Measurements from ENCODE around the gene CAMK2A.

The CAMK2A gene

DNA sequence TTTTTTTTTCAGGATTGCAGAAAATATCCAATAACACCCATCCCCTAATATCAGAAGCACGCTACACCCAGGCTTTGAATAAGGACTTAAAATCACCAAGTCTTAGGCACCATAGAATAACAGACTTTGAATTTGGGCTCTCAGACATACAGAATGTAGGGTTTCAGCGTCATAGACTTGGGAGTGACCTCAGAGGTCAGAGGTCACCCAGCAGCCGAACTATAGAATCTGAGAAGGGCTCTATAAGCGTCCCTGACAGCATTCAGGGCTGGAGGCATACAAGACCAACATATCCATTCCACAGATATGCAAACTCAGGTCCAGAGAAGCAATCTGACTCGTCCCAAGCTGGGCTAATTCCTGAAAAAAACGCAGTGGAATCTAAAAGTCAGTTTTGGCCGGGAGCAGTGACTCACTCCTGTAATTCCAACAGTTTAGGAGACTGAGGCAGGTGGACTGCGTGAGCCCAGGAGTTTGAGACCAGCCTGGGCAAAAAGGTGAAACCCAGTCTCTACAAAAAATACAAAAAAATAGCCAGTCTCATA is 65.0 kb downstream of the CAMK2A start:
- H3K9me3 ChIP-seq = no peaks in the 10 kb centered on the region
- H3K4me1 ChIP-seq = peaks cover 6% of the 10 kb centered on the region
- H3K36me3 ChIP-seq = no peaks in the 10 kb centered on the region
- no peak for DNase-seq
- H3K27me3 ChIP-seq = no peaks in the 10 kb centered on the region
- no peak overlapping the region for H3K4me3 ChIP-seq (ENCODE audit: low read depth, low read length)
- TF ChIP-seq, protein P1, sequence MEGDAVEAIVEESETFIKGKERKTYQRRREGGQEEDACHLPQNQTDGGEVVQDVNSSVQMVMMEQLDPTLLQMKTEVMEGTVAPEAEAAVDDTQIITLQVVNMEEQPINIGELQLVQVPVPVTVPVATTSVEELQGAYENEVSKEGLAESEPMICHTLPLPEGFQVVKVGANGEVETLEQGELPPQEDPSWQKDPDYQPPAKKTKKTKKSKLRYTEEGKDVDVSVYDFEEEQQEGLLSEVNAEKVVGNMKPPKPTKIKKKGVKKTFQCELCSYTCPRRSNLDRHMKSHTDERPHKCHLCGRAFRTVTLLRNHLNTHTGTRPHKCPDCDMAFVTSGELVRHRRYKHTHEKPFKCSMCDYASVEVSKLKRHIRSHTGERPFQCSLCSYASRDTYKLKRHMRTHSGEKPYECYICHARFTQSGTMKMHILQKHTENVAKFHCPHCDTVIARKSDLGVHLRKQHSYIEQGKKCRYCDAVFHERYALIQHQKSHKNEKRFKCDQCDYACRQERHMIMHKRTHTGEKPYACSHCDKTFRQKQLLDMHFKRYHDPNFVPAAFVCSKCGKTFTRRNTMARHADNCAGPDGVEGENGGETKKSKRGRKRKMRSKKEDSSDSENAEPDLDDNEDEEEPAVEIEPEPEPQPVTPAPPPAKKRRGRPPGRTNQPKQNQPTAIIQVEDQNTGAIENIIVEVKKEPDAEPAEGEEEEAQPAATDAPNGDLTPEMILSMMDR (IDR thresholded peaks at IDR 0.05; ENCODE audit: low read depth, low read length) = no peak

DNA sequence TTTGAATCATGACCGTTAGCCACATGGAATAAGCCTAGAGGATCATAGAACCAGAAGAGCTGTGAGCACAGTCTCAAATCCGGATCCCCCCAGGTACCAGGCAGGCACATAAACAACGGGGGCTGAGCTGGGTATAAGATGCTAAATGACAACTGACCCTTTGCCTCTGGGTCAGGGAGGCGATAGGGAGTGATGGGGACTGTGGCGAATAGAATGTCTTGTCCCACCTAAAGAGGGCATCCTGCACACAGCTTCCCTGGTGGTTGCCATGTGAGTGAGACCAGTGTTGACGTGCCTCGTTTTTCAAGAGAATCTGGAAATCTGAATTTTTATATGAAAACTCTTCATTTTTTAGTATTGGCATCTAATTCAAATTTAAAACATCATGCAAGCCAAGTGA is 66.1 kb downstream of the CAMK2A start:
- TF ChIP-seq, protein P1 (IDR thresholded peaks at IDR 0.05; ENCODE audit: low read depth, low read length) = no peak
- no peak for DNase-seq
- Histone ChIP-seq H3K4me3 (ENCODE audit: low read depth, low read length) (no peak overlapping the region), H3K9me3 (no peaks in the 10 kb centered on the region), H3K4me1 (peaks cover 6% of the 10 kb centered on the region), H3K27me3 (no peaks in the 10 kb centered on the region), H3K36me3 (no peaks in the 10 kb centered on the region)

DNA sequence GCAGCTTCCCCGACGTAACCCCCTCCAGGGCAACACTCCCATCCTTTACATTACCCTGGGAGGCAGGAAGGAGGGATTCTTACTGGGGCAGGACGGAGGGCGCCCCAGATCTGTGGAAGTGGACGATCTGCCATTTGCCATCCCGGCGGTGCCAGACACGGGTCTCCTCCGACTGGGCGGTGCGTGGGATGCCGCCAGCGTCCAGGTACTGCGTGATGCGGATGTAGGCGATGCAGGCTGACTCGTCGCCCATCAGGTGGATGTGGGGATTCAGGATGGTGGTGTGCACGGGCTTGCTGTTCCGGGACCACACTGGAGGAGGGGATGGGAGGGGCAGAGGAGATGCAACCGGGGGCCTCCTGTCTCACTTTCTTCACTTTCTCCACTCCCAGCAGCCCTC is 66.7 kb downstream of the CAMK2A start:
- no peak overlapping the region for H3K4me3 ChIP-seq (ENCODE audit: low read depth, low read length)
- no peaks in the 10 kb centered on the region for H3K36me3 ChIP-seq
- peaks cover 6% of the 10 kb centered on the region for H3K4me1 ChIP-seq
- no peak for DNase-seq
- TF ChIP-seq, protein P1 (IDR thresholded peaks at IDR 0.05; ENCODE audit: low read depth, low read length) = no peak
- H3K9me3 ChIP-seq = no peaks in the 10 kb centered on the region
- H3K27me3 ChIP-seq = no peaks in the 10 kb centered on the region

DNA sequence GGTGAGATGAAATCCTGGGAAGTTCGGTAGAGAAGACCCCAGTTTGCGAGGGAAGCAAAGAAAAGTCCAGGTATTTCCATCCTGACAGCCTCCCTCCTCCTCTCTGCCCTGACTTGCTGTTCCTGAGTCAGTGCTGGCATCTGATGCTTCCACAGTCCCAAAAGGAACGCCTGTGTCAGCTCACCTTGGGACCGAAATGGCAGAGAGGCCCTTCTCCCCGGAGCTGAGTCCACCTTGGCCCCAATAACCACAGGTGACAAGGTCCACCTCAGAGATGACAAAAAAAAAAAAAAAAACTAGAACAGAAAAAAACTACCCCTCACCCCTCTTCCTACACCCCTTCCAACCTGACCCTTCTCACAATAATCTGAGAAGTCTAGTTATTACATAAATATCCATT is 68.1 kb downstream of the CAMK2A start:
- no peaks in the 10 kb centered on the region for H3K27me3 ChIP-seq
- H3K4me1 ChIP-seq = no peaks in the 10 kb centered on the region

DNA sequence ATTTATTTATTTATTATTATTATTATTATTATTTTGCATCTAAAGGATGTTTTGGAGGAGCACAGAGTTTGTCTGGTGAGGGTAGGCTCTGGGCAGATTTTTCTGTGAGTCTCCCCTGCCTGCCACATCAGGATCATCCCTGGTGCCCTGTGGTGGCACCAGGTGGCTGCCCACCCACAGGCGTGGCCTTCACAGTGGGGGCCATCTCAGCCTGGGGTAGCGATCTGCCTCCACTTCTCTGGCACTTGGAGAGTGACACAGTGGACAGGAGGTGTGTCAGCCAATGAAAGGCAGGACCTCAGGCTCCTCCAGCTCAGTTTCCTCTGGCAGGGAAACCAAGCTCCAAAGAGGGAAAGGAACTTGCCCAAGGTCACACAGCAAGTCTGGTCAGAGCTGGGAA is 69.7 kb downstream of the CAMK2A start:
- Histone ChIP-seq H3K36me3 (no peaks in the 10 kb centered on the region), H3K4me1 (no peaks in the 10 kb centered on the region), H3K9me3 (no peaks in the 10 kb centered on the region), H3K4me3 (ENCODE audit: low read depth, low read length) (no peak overlapping the region), H3K27me3 (no peaks in the 10 kb centered on the region)
- TF ChIP-seq, protein P1 (IDR thresholded peaks at IDR 0.05; ENCODE audit: low read depth, low read length) = no peak
- DNase-seq = no peak

More for the DNA sequence above, 68.1 kb downstream of the CAMK2A start:
- no peak for DNase-seq
- TF ChIP-seq, protein P1 (IDR thresholded peaks at IDR 0.05; ENCODE audit: low read depth, low read length) = no peak
- no peak overlapping the region for H3K4me3 ChIP-seq (ENCODE audit: low read depth, low read length)
- no peaks in the 10 kb centered on the region for H3K36me3 ChIP-seq
- no peaks in the 10 kb centered on the region for H3K9me3 ChIP-seq

DNA sequence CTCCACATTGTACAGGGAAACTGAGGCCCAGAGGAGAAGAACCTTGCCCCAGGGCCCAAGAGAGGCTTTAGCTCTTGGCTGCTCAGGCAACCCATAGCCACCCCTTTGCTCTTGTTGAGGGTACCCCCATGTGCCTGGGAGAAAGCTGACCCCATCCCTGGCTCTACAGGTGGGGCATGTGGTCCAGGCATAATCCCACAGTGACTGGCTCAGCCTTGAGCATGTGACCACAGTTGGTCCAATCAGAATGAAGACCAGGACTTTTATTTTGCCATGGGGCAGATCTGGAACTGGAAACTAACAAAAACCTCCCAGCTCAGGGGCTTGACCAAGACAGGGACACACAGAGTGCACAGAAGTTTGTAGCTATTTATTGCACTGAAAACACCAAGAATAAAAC is 70.4 kb downstream of the CAMK2A start:
- Histone ChIP-seq H3K27me3 (no peaks in the 10 kb centered on the region), H3K4me3 (ENCODE audit: low read depth, low read length) (no peak overlapping the region), H3K9me3 (no peaks in the 10 kb centered on the region), H3K36me3 (no peaks in the 10 kb centered on the region), H3K4me1 (no peaks in the 10 kb centered on the region)
- TF ChIP-seq, protein P1 (IDR thresholded peaks at IDR 0.05; ENCODE audit: low read depth, low read length) = no peak
- no peak for DNase-seq
